Fibroblast of peridontal ligament (primary cell): ENCODE measurements around the gene VPS52.

Source experiments
- DNase-seq: peaks from one replicate; pipeline ENCODE4 v3.0.0-alpha.2; 2010; ENCODE audit errors: extremely low read depth

The VPS52 gene

DNA sequence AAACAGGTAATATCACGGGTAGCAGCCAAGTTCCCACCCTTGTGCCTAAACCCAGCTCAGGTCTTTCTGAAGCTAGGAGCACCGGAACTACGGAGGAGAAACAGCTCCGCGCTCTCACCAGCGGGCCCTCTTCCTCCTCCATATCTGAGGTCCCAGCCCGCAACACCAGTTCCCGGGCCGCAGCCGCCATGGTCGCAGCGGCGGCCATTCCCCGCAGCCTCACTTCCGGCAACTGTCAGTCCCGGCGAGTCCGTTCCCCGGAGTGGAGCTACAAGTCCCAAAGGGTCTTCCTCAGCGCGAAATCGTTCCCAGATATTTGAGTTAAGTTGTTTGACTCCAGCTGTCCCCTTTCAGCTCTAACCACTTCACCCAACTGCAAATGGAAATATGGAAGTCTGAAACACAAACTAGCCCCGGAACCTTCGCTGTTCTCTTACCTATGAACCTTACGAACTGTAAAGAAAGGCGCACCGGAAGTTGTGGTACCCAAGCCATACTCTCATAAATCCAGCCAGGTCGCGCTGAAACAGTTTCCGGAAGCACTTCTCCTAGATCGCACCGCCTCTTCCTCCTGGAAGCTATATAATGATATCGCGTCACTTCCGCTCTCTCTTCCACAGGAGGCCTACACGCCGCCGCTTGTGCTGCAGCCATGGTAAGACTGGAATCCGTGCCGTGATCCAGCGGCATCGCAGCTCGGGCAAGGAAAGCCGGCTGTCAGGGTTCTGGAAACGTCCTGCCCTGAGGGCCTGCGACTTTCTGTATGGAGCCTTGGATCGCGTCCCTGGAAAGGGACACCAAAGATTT lies at the start of gene VPS52, which contains the start of gene RPS18:
Gene VPS52, minus strand, starts transcription at position 409 of the 807 bp plus-strand sequence. Its CDS starts 201 bp downstream, at position 208.
Gene RPS18, plus strand, starts transcription at position 608 of the 807 bp plus-strand sequence. Its CDS starts 45 bp downstream, at position 653.
- DNase-seq, result peak; percentile 100

GRCh38 chr6:33321227-33321626 lies 49.6 kb upstream of the VPS52 start:
- DNase-seq, result no peak

DNA sequence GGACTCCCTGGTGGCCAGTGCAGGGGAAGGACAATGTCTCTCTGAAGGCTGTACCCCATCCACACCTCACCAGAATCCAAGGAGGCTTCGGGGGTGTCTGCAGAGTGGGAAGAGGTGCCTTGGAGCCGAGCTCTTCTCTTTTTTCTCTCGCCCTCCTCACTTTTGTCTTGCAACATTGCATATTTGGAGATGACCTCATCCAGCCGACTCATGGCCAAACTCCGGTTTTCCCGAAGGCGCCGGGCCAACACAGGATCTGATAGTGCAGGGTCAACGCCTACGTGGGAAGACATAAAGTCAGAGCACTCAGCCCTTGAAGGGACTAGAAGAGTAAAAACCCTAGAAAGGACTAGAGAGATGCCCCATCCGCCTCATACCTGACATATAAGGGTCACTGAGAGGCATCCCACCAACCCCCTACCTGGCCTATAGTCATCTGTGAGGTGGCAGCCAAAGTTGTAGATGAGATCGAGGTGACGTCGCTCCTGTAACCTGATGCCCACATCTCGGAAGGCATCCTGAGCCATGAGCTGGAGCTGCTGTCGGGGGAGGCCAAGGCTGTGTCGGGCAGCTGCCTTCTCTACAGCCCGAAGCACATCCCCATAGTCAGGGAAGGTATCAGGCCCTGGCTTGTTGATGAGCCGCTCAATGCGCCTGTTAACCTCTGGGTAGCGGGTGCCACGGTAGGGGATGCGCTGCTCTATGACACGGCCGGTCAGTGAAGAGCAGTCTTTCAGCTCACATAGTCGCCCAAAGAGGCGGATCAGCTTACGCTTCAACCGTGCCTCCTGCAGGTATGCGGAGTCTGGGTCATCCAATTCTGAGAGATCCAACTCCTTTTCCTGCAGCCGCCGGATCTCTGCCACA lies 48.9 kb upstream of the VPS52 start:
- peak; percentile 93 for DNase-seq

DNA sequence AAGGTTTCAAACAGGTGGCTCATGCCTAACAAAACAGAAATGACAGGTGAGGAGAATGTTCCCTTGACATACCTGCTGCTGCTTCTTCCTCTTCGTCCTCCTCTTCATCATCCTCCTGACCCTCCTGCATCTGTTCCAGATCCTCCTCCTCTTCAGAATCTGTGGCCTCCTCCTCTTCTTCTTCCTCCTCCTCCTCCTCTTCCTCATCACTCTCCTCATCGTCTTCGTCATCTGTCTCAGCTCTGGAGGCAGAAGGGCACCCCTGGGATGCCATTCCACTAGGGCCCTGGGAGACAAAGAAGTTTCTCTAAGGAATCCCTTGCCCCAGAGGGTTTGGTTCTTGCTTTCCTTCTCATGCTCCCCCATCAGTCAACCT lies 48.3 kb upstream of the VPS52 start:
- no peak for DNase-seq

DNA sequence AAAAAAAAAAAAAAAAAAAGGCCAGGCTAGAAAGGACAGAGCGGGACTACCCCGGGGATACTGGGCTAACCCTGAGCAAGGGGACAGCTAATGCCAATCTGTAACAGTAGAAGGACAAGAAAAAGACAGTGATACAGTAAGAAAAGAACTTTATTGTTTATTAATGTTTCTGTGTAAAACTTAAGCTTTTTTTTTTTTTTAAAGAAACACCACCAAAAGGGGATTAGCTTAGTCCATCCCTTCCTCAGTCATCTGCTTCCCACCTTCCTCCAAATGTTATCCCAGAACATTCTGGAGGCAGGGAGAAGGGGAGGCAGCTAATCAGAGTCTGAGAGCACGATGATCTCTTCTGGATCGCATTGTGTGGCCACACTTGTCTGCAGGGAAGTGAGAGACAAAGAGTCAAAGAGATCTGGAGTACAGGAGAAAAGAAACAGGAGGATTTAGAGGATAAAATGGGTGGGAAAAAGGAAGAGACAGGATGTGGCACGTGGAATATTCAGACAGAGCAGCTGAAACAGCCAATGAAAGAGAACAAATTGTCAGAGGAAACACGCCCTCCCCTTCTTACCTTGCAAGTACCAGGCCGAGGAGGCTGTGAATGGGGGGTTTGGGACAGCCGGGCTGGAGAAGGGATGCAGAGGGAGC lies 46.9 kb upstream of the VPS52 start:
- DNase-seq, result no peak

DNA sequence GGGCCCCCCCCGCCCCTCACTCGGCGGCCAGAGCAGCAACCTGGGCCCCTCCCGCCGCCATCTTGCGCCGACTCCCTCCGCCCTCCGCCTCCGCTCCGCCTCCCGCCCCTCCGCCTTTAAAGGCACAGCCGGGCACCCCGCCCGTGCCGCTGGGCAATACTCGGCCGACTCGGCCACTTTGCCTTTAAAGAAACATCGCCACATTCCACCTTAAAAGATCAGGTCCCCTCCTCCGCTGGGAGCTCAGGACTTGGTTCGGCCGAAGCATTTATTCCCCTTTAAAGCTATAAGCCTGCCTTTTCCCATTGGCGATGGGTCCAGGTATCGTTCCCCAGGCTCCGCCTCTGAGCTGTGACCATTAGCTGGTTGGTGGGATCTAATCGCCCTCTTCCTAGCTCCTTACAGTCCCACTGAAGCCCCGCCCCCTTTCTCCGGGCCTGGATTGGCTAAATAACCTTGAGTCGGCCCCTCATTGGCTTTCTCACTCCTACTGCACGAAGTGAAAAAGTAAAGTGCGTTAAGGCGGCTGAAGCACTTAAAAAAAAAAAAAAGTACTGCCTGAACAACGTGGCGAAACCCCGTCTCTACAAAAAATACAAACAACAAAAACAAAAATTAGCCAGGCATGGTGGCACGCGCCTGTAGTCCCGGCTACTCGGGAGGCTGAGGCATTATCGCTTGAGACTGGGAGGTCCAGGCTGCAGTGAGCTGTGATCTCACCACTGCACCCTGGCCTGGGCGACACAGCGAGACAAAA lies 46.2 kb upstream of the VPS52 start, which contains the start of gene ZBTB22:
Gene ZBTB22, minus strand, starts transcription at position 76 of the 757 bp plus-strand sequence. CDS start 828 bp downstream, outside the sequence.
- peak; percentile 99 for DNase-seq

DNA sequence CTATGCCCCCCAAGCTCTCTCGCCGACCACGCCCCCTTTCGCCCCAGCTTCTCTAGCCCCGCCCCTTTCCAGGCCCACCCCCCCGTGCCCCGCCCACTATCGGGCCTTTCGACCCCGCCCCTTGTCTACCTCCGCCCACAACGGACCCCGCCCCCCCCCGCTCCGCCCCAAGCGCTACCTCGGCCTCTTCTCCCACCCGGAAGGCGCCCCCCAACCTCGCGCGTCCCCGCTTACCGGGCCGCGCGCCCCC lies 45.7 kb upstream of the VPS52 start:
- no peak for DNase-seq

DNA sequence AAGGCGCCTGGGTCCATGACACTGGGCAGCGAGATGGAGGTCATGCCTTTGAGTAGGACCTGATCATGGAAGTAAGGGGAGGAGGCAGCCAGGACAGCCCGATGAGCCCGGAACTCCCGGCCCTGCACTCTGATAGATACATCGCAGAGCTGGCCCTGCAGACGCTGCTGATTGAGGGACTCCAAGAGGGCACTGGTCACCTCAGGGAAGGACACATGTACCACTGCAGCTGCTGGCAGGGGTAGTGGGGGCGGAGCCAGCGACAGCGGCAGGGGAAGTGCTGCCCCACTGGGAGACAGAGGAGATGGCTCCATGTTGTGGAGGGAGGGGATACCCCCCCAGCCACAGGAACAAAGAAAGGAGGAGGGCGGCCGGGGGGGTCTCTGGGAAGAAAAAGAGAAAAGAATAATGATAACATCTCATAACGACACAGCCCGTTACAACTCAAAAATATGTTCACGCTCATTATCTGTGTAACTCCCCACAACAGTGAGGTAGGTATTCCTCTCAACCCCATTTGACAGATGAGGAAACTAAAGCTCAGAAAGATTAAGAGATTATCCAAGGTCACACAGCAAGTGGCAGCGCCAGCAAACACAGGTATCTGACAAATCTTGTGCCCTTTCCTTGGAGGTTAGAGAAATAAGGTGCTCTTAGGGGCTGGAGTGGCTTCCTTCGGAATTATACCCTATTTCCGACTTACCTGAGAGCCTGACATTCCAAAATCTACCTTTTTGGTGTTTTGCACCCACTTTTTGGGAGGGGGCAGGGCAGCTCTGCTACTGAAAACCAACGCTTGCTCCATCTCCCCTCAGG lies 45.1 kb upstream of the VPS52 start:
- no peak for DNase-seq

DNA sequence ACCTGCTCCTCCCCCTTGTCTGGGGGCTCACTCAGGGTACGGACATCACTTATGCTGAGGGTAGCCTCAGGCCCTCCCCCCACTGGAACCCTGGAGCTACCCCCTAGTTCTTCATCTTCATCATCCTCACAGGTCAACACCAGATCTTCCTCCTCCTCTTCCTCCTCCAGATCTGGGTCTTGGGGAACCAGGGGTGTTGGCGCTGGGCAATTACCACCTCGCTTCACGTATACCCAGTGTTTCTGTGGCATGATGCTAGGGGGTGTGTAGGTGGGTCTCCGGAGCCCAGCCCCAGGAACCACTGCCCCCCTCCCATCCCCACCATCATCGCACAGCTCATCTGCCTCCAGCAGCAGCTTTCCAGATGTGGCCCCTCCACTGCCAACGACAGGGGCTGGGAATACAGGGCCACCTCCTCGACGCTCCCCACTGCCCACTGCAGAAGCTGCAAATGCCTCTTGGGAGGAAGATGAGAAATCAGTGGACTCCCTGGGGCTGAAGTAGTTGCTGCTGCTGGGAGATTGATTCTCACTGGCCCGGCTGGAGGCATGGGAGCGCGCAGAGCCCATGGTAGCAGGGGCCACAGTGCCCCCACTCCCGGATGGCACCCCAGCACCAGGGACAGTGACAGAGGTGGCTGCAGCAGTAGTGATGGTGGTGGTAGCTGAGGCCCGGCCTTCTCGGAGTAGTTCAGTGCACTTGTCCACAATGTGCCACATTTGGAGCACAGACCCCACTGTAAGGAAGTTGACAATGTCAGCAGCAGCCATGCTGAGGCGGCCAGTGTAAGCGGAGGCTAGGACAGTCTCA lies 44.3 kb upstream of the VPS52 start:
- DNase-seq, result no peak

- DNase-seq, result no peak
Observed at GRCh38 chr6:33314943-33315792, 43.5 kb upstream of the VPS52 start.

- peak; percentile 58 for DNase-seq
Observed at GRCh38 chr6:33314515-33314942, 42.9 kb upstream of the VPS52 start.

GRCh38 chr6:33313709-33314514 lies 42.2 kb upstream of the VPS52 start, which contains the start of gene TAPBP:
Gene TAPBP, minus strand, starts transcription at chr6:33314078. Its CDS starts 37 bp downstream, at chr6:33314041.
- DNase-seq, result peak; percentile 55

DNA sequence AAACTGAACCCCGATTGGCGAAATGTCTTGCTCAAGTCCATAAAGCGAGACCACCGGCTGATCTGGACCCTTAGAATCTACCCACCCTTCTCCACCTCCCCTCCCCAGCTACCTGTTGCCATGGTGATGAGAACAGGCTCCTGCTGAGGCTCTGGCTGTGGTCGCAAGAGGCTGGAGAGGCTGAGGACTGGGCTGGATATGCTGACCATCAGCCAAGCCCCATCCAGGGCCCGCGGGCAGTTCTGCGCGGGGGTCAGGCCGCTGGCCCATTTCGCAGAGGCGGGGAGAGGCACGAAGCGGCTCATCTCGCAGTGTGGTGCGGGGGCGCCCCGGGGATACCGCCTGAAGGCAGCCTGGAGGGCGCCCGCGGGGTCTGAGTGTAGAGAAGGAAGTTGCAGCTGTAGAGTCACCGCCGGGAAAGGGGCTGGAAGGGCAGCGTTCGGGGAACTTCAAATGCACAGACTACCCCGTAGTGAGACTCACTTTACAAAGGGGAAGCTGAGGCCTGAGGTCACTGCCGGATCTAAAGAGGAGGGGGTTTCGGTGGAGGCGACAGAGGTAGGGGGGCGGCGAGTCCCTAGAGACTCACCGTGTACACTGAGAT lies 41.5 kb upstream of the VPS52 start:
- peak; percentile 15 for DNase-seq

DNA sequence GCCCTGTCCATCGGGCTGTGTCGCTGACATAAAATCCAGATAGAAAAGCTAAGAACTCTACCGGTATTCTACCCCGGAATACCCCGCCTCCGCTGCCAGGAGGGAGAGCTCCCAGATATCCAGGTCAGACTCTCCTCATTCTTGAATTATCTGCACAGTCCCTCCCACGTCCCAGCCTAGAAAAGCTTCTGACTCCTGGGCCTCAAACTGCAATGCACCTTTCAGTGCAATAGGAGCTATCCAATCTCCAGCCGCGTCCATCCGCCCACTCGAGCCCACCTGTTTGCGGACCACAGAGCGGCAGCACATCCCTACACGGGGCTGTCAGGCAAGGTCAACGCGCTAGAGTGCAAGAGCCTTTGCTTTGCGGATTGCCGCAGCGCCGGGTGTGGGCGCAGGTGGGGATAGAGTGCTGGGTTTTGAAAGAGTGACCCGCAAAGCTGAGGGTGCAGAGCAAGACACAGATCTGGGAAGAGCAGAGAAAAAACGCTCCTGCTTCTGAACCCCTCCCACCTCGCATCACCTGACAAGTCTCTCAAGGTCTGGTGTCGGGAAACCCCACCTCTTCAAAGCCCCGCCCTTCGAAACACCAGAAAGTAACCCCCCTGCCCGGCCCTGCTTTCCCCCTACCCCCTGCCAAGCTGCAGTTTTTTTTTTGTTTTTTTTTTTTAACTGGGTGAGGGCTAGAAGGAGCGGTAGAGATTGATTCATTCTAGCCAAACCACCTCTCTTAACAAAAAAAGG lies 40.9 kb upstream of the VPS52 start:
- peak; percentile 58 for DNase-seq

DNA sequence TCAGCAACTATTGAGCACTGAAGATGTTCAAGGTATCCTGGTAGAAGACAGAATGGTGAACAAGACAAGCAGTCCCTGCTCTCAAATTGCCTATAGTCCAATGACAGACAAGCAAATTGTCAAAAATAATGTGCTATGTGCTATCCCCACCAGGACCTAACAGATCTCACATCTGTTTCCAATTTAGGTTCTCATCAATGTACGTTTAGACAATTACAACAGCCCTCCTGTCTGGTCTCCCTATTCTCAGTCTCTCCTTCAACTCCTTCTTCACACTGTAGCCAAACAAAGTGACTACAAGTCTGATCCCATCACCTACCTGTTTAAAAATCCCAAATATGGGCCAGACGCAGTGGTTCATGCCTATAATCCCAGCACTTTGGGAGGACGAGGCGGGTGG lies 34.7 kb upstream of the VPS52 start:
- DNase-seq, result no peak

DNA sequence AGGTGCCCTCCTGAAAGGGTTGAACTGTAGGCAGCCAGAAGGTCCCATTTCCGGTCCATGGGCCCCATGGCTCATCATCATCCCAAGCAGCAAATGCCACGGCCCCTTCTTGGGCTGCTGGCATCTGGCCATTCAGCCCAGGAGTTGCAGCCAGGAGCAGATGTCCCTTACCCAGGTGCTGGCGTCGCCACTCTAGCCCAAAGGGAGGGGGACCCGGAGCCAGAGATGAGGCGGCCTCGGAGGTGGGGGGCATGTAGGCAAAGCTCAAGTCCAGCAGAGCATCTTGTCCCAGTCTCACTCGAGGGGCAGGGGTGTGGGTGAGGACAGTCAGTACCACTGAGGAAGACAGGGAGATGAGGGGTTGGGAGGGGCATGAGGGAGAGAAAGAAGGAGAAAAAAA lies 33.4 kb upstream of the VPS52 start:
- no peak for DNase-seq

DNA sequence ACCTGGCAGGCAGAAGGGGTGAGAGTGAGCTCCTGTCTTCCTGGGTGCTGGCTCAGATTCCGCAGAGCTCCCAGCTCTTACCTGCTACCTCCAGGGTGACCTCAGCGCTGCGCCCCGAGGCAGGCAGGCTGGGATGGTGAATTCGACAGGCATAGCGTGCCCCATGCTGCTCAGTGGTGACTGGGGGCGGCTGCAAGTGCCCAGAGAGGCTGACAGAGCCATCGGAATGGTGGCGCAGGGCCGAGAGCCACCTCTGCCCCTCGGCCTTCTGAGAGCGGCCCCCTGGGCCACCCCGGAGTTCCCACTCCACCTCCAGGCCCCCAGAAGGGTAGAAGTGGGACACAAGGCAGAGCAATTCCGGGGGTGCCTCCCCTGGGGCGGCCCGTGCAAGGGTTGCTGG lies 32.5 kb upstream of the VPS52 start:
- DNase-seq, result no peak
